ENCODE data around the gene ZBTB17. TPM values are rescaled to one million over a fixed set of nuclear protein-coding genes. Genes with fewer than 3 reads are reported as not detected.
A peak's percentile ranks its signal among the peaks of the same experiment; 100 is the strongest.

ZBTB17 gene
- total and polyA plus RNA-seq, 2 of the 8 experiments (the other 6 are each of a cell fraction or from before 2014, with no cell fraction given): 24.7 to 36.2 TPM

DNA sequence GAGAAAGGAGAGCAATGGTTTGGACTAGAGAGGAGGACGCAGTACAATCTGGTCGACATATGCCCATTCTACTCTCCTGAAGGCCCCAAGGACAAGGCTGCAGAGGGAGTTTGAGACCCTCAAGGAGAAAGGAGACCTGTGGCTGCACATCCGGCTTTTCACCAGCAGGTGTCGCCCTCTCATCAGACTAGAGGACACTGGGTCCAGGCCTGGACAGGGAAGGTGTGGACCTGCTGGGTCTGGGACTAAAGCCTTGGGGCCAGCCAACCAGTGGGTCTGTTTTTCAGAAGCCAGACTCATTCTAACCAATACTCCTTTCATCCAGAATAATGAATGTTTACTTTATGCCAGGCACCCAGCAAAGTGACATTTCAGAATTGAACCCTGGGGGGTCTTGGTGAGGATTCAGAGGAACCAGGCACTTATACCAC, 33.1 kb upstream of the ZBTB17 start (continued):
- TF ChIP-seq BRCA1 (IDR thresholded peaks at IDR 0.05; ENCODE audit: low read depth, low read length) (0 out of 2 replicates have a peak, but pooled peaks have one; percentile 7), CHD2 (IDR thresholded peaks at IDR 0.05; ENCODE audit: low read length) (0 out of 2 replicates have a peak, but pooled peaks have one; percentile 16)

Measured in H1 (cell line).